ENCODE results near the gene NOA1.

NOA1 gene

GRCh38 chr4:56977321-56978012, at the start of gene NOA1:
NOA1 (minus strand) TSS chr4:56977606; CDS start chr4:56977585, 21 bp downstream.
- ATAC-seq, result peak; percentile 83 to 87

- ATAC-seq, result no peak
These were observed 45.7 kb upstream of the NOA1 start for GRCh38 chr4:57023104-57023503.

GRCh38 chr4:57020467-57021101, 43.2 kb upstream of the NOA1 start:
- no peak for ATAC-seq

- ATAC-seq, result no peak
These were observed 41.6 kb upstream of the NOA1 start for GRCh38 chr4:57018980-57019379.

GRCh38 chr4:57013543-57014120, 36.2 kb upstream of the NOA1 start:
- ATAC-seq, result no peak

GRCh38 chr4:56999751-57000150, 22.3 kb upstream of the NOA1 start:
- no peak for ATAC-seq

GRCh38 chr4:56995525-56995924, 18.1 kb upstream of the NOA1 start:
- ATAC-seq, result no peak

GRCh38 chr4:56990109-56990905, 12.9 kb upstream of the NOA1 start:
- ATAC-seq, result no peak

GRCh38 chr4:56986952-56987351, 9.5 kb upstream of the NOA1 start:
- no peak for ATAC-seq

- ATAC-seq, result no peak
These were observed 8.8 kb upstream of the NOA1 start for GRCh38 chr4:56986192-56986591.

- ATAC-seq, result no peak
These were observed 4.4 kb upstream of the NOA1 start for GRCh38 chr4:56981795-56982201.

GRCh38 chr4:56979421-56980072, 2.1 kb upstream of the NOA1 start:
- ATAC-seq, result no peak

- ATAC-seq, result peak; percentile 44 to 54
These were observed 1.4 kb upstream of the NOA1 start, which contains the start of gene POLR2B for GRCh38 chr4:56978750-56979303. POLR2B (plus strand) TSS chr4:56978896; CDS start chr4:56978986, 90 bp downstream.

- ATAC-seq, result peak; percentile 30 to 48
These were observed 527 bp downstream of the NOA1 start for GRCh38 chr4:56976837-56977320.

- ATAC-seq, result no peak
These were observed 1.0 kb downstream of the NOA1 start for GRCh38 chr4:56976283-56976836.

GRCh38 chr4:56973336-56973735, 4.1 kb downstream of the NOA1 start:
- no peak for ATAC-seq

GRCh38 chr4:56972809-56973208, 4.6 kb downstream of the NOA1 start:
- ATAC-seq, result peak in 1 of 2 donors; percentile 28

- peak; percentile 29 to 42 for ATAC-seq
These were observed 5.0 kb downstream of the NOA1 start for GRCh38 chr4:56972389-56972788.

- ATAC-seq, result peak; percentile 36 to 39
These were observed 6.0 kb downstream of the NOA1 start for GRCh38 chr4:56971383-56971782.

GRCh38 chr4:56961107-56961500, 16.3 kb downstream of the NOA1 start:
- ATAC-seq, result no peak

- ATAC-seq, result no peak
These were observed 18.3 kb downstream of the NOA1 start for GRCh38 chr4:56959100-56959499.

- no peak for ATAC-seq
These were observed 19.3 kb downstream of the NOA1 start for GRCh38 chr4:56958111-56958517.
